ENCODE measurements around the gene PPP1R12B.
"Not testable (repeated sequence)": the region's sequence is repeated elsewhere in the genome, so short reads cannot be mapped to it uniquely, and the experiment has no call there.

Gene PPP1R12B

GRCh38 chr1:202468695-202469094 is 120.2 kb downstream of the PPP1R12B start:
- H3K4me3 ChIP-seq (ENCODE audit: low read depth, low read length); H3K9me3 ChIP-seq (ENCODE audit: severe bottlenecking); H3K27ac ChIP-seq; H3K36me3 ChIP-seq; H3K27me3 ChIP-seq (ENCODE audit: insufficient read depth, low read depth, severe bottlenecking); DNase-seq: not testable (repeated sequence)

DNA sequence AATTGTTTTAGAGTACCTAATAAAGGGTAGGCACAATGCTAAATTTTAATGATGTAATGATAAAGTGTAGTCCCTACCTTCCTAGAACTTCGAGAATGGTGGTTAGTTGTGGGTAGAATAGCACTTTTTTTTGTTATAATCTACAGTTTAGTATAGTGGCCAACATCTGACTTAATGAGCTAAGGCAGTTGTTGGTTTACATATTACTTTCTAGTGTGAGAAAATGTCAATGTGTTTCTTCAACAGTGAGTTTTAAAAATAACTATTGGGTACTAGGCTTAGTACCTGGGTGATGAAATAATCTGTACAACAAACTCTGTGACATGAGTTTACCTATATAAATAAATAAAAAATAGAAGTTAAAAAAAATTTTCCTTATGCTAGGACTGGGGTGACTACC is 120.6 kb downstream of the PPP1R12B start:
- H3K27me3 ChIP-seq (ENCODE audit: insufficient read depth, low read depth, severe bottlenecking); H3K27ac ChIP-seq; H3K9me3 ChIP-seq (ENCODE audit: severe bottlenecking); H3K36me3 ChIP-seq; DNase-seq; H3K4me3 ChIP-seq (ENCODE audit: low read depth, low read length): not testable (repeated sequence)

- H3K36me3 ChIP-seq, result no peaks in the 10 kb centered on the region
- TF ChIP-seq CTCF (IDR thresholded peaks at IDR 0.05; ENCODE audit: low read depth, low read length), result no peak
Measured at GRCh38 chr1:202471246-202471645, 122.7 kb downstream of the PPP1R12B start.

DNA sequence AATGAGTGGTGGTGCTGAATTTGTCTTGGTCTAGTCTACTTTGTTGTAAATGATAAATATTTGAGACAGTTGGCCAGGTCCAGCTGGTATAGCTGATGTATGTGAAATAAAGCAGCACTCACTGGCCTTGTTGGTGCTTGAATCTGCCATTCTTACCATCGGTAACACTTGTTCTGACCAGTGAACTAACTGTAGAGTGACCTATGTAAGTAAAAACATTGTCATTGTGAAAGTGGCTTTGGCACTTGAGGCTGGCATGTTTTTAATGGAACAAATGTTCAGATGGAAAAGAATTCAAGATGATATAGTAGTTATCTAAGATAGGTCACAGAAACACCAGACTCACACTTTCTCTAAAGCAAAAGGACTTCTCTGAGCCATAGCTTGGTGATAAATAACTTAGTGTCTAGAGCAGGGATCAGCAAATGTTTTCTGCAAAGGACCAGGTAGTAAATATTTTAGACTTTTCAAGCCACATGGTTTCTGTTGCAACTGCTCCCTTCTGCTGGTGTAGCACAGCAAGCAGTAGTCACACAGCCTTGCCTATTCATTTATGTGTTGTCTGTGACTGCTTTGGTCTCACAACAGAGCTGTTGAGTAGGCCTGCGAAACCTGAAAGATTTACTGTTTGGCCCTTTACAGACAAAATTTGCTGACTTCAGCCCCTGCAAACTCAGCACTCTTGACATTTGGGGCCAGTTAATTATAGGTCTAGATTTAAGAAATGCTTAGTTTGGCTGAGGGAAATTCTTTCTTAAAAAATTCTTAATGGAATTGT is 124.0 kb downstream of the PPP1R12B start:
- H3K27ac ChIP-seq; DNase-seq; H3K36me3 ChIP-seq; H3K9me3 ChIP-seq (ENCODE audit: severe bottlenecking); H3K4me3 ChIP-seq (ENCODE audit: low read depth, low read length); H3K27me3 ChIP-seq (ENCODE audit: insufficient read depth, low read depth, severe bottlenecking): not testable (repeated sequence)

More at GRCh38 chr1:202471246-202471645, 122.7 kb downstream of the PPP1R12B start:
- no peak for DNase-seq
- no peak overlapping the region for H3K4me3 ChIP-seq (ENCODE audit: low read depth, low read length)
- H3K27ac ChIP-seq, result no peak overlapping the region
- H3K27me3 ChIP-seq (ENCODE audit: insufficient read depth, low read depth, severe bottlenecking), result no peaks in the 10 kb centered on the region
- no peaks in the 10 kb centered on the region for H3K9me3 ChIP-seq (ENCODE audit: severe bottlenecking)

DNA sequence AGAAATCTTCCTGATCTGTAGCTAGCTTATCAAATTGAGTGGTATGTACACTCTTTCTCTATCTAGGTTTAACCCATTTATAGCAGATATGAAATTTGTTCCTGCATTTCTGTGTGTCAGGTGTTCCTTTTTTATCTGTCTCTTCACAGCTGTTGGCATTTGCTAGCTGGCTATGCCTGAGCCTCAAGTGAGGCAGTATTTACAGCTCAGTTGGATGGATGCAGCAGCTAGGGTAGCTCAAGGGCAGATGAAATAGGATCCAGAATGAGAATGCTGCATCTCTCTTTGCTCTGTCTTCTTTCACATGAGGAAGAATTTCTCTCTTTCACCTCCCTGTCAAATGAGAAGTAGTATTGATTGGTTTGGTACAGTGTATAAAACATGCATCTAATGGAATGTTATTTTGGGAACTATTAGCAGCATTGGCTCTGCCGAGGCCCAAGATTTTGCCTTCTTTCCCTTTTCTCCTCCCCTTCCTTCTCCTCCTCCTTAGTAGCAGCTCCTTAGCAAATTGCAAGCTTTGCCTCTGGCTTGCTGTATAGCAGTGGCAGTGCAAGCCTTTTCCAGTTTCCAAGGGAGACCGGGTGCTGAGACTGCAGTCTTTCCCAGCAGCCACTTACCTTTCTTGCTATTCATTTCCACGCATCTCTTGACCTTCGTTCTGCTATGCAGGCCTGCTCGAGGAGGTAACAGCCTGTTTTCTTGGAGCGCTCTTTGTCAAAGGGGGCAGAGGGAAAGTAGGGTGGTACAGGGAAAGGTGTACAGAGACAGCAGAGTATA is 125.0 kb downstream of the PPP1R12B start:
- DNase-seq; H3K27me3 ChIP-seq (ENCODE audit: insufficient read depth, low read depth, severe bottlenecking): not testable (repeated sequence)

DNA sequence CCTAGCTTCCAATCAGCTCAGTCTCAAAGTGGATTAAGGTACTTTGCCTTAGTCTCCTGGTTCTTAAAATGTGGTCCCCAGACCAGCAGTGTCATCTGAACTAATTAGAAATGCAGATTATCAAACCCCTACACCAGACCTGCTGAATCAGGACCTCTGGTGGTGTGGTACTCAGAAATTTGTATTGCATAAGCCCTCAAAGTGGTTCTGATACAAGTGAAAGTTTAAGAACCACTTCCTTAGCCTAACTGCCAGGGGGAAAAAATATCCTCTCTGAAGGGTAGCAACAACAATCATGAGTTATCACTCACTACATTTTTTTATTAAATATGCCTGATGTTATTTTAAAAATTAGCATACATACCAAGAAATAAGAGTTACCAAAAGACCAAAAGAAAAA is 131.2 kb downstream of the PPP1R12B start:
- not testable (repeated sequence) for H3K27ac ChIP-seq; H3K36me3 ChIP-seq; H3K27me3 ChIP-seq (ENCODE audit: insufficient read depth, low read depth, severe bottlenecking); H3K4me3 ChIP-seq (ENCODE audit: low read depth, low read length); H3K9me3 ChIP-seq (ENCODE audit: severe bottlenecking)
- peak; percentile 68 for DNase-seq

More for the DNA sequence above, 125.0 kb downstream of the PPP1R12B start:
- H3K27ac ChIP-seq; H3K9me3 ChIP-seq (ENCODE audit: severe bottlenecking); H3K36me3 ChIP-seq; H3K4me3 ChIP-seq (ENCODE audit: low read depth, low read length): not testable (repeated sequence)

DNA sequence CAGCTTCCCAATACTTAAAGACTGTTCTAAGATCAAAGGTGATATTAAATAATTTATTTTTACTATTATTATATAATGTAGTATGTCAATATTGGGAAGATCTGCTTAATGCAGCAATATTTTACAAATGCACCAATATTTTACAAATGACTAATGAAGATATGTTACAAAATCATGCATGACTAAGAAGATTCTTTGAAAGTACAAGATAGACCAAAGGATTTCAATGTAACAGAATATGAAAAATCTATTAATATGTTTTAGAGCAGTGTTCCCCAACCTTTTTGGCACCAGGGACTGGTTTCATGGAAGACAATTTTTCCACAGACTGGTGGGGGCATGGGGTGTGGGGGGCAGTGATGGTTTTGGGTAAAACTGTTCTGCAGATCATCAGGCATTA is 132.1 kb downstream of the PPP1R12B start:
- H3K27ac ChIP-seq; DNase-seq; H3K27me3 ChIP-seq (ENCODE audit: insufficient read depth, low read depth, severe bottlenecking); H3K36me3 ChIP-seq; H3K4me3 ChIP-seq (ENCODE audit: low read depth, low read length); H3K9me3 ChIP-seq (ENCODE audit: severe bottlenecking): not testable (repeated sequence)

DNA sequence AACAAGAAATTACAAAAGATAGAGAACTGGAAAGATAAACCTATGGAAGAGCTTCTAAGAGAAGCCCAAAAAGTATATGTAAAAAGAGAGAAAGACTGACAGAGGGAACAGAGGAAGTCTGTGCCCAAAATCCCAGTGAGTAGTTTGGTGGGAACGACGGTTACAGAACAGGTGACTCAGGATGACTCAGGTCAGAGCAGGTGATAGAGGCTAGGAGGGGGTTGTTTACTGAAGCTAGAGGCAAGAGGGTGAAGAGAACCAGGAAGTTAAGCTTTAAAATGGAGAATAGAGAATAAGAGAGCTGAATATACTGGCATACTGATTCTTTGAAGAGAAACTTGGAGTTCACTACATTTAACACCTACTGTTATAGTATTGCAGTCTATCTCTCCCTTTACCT is 134.9 kb downstream of the PPP1R12B start:
- not testable (repeated sequence) for H3K27me3 ChIP-seq (ENCODE audit: insufficient read depth, low read depth, severe bottlenecking); H3K36me3 ChIP-seq; H3K9me3 ChIP-seq (ENCODE audit: severe bottlenecking); H3K27ac ChIP-seq; H3K4me3 ChIP-seq (ENCODE audit: low read depth, low read length); DNase-seq

DNA sequence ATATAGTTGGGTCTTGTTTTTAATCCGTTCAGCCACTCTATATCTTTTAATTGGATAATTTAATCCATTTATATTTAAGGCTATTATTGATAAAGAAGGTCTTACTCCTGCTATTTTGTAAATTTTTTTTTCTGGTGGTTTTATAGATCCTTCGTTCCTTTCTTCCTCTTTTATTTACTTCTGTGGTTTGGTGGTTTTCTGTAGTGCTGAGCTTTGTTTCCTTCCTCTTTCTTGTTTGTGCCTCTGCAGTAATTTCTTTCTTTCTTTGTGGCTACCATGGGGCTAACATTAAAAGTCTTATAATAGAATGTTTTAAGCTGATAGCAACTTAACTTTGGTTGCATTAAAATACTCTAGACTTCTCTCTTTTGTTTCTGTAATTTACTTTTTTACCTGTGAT is 135.5 kb downstream of the PPP1R12B start:
- not testable (repeated sequence) for H3K9me3 ChIP-seq (ENCODE audit: severe bottlenecking); H3K27me3 ChIP-seq (ENCODE audit: insufficient read depth, low read depth, severe bottlenecking); H3K27ac ChIP-seq; H3K4me3 ChIP-seq (ENCODE audit: low read depth, low read length); H3K36me3 ChIP-seq; DNase-seq

GRCh38 chr1:202484820-202485219 is 136.3 kb downstream of the PPP1R12B start:
- H3K27me3 ChIP-seq (ENCODE audit: insufficient read depth, low read depth, severe bottlenecking); H3K27ac ChIP-seq; H3K4me3 ChIP-seq (ENCODE audit: low read depth, low read length); H3K9me3 ChIP-seq (ENCODE audit: severe bottlenecking); DNase-seq: not testable (repeated sequence)
- H3K36me3 ChIP-seq, result peaks cover 10% of the 10 kb centered on the region

- not testable (repeated sequence) for DNase-seq; H3K9me3 ChIP-seq (ENCODE audit: severe bottlenecking); H3K27me3 ChIP-seq (ENCODE audit: insufficient read depth, low read depth, severe bottlenecking); H3K27ac ChIP-seq; H3K4me3 ChIP-seq (ENCODE audit: low read depth, low read length)
- peaks cover 10% of the 10 kb centered on the region for H3K36me3 ChIP-seq
Measured at GRCh38 chr1:202488178-202488649, 139.7 kb downstream of the PPP1R12B start.

GRCh38 chr1:202489101-202489500 is 140.6 kb downstream of the PPP1R12B start:
- not testable (repeated sequence) for H3K4me3 ChIP-seq (ENCODE audit: low read depth, low read length); H3K27ac ChIP-seq; H3K27me3 ChIP-seq (ENCODE audit: insufficient read depth, low read depth, severe bottlenecking); DNase-seq; H3K9me3 ChIP-seq (ENCODE audit: severe bottlenecking)
- H3K36me3 ChIP-seq, result peaks cover 10% of the 10 kb centered on the region

- not testable (repeated sequence) for H3K27ac ChIP-seq; H3K9me3 ChIP-seq (ENCODE audit: severe bottlenecking); DNase-seq; H3K4me3 ChIP-seq (ENCODE audit: low read depth, low read length); H3K27me3 ChIP-seq (ENCODE audit: insufficient read depth, low read depth, severe bottlenecking)
- peaks cover 29% of the 10 kb centered on the region for H3K36me3 ChIP-seq
Measured at GRCh38 chr1:202493112-202493511, 144.6 kb downstream of the PPP1R12B start.
